ENCODE results near the gene STAG1. TPM values are rescaled to one million over a fixed set of nuclear protein-coding genes. Genes with fewer than 3 reads are reported as not detected.

STAG1 gene
- total RNA-seq, 1 donor from 2014 or later = 44.7 TPM

DNA sequence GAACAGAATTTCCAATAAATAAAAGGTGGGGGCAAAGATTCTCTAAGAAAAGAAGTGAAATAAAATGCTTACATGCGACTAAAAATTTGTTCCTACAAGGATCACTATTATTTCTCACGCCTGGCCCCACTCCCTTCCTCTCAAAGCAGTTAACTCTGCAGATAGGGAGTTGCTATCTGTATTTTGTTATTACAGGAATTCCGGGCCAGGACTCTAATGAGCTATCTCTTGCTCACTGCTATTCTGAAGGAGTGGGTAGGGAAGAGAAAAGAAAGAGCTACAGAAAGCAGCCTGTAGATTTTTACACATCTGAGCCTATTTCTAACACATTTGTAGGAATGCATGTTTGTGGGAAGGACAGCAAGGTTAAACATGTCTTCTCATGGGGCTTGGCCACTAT is 361.6 kb downstream of the STAG1 start:
- H3K4me3 ChIP-seq = no peak overlapping the region
- H3K27me3 ChIP-seq = no peaks in the 10 kb centered on the region
- intact Hi-C loops (cut with DNase I) = loop anchor here (10.0 kb wide), 1 partner anchor 364 kb away; the partner anchor contains the start of gene STAG1
- no peaks in the 10 kb centered on the region for H3K9me3 ChIP-seq
- no peak for TF ChIP-seq POLR2AphosphoS5 (IDR thresholded peaks at IDR 0.05; ENCODE audit: insufficient read depth in 1 of 2, low read depth in 1 of 2)
- no peak for TF ChIP-seq POLR2A (IDR thresholded peaks at IDR 0.05)
- TF ChIP-seq, protein P1, sequence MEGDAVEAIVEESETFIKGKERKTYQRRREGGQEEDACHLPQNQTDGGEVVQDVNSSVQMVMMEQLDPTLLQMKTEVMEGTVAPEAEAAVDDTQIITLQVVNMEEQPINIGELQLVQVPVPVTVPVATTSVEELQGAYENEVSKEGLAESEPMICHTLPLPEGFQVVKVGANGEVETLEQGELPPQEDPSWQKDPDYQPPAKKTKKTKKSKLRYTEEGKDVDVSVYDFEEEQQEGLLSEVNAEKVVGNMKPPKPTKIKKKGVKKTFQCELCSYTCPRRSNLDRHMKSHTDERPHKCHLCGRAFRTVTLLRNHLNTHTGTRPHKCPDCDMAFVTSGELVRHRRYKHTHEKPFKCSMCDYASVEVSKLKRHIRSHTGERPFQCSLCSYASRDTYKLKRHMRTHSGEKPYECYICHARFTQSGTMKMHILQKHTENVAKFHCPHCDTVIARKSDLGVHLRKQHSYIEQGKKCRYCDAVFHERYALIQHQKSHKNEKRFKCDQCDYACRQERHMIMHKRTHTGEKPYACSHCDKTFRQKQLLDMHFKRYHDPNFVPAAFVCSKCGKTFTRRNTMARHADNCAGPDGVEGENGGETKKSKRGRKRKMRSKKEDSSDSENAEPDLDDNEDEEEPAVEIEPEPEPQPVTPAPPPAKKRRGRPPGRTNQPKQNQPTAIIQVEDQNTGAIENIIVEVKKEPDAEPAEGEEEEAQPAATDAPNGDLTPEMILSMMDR (IDR thresholded peaks at IDR 0.05) = no peak
- no peak for DNase-seq (ENCODE audit: extremely low spot score in 2 of 2)
- H3K36me3 ChIP-seq = no peaks in the 10 kb centered on the region
- H3K4me1 ChIP-seq = no peaks in the 10 kb centered on the region
- H3K27ac ChIP-seq = no peak overlapping the region

DNA sequence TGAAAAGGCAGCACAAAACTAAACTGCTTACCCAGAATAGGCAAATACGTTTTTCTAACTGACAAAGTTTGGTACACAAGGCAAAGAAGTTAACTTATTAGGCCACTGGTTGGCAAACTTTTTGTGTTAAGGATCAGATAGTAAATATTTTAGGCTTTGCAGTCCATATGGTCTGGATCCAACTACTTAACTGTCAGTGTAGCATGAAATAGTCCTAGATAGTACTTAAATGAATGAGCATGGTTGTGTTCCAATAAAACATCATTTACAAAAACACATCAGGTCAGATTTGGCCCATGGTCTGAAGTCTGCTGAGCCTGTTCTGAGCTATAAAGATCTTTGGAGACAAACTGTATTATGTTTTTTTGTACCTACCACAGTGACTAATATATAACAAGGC is 365.1 kb downstream of the STAG1 start:
- no peak overlapping the region for H3K27ac ChIP-seq
- no peak for DNase-seq (ENCODE audit: extremely low spot score in 2 of 2)

DNA sequence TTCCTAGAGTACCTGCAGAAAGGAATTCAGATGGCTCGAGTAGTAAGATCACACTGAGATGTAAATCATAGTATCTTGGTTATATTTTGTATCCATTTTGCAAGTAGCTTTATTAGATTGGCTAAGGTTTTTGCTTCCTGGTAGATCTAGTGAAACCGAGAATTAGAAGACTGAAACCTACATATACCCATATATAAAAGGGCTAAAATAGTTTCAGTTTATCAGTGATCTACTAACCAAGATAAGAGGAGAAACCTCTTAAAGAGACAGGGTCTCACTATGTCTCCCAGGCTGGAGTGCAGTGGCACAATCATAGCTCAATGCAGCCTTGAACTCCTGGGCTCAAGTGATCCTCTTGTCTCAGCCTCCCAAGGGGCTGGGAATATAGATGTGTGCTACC is 366.7 kb downstream of the STAG1 start:
- H3K27me3 ChIP-seq = no peaks in the 10 kb centered on the region
- H3K4me3 ChIP-seq = no peak overlapping the region
- no peak overlapping the region for H3K27ac ChIP-seq
- no peaks in the 10 kb centered on the region for H3K36me3 ChIP-seq
- intact Hi-C loops (cut with DNase I) = no loop called here
- no peaks in the 10 kb centered on the region for H3K9me3 ChIP-seq
- DNase-seq (ENCODE audit: extremely low spot score in 2 of 2) = no peak
- TF ChIP-seq POLR2A (IDR thresholded peaks at IDR 0.05) (no peak), POLR2AphosphoS5 (IDR thresholded peaks at IDR 0.05; ENCODE audit: insufficient read depth in 1 of 2, low read depth in 1 of 2) (no peak)
- TF ChIP-seq, protein P1 (IDR thresholded peaks at IDR 0.05) = no peak
- H3K4me1 ChIP-seq = no peaks in the 10 kb centered on the region

More for the DNA sequence above, 365.1 kb downstream of the STAG1 start:
- Histone ChIP-seq H3K36me3 (no peaks in the 10 kb centered on the region), H3K4me1 (no peaks in the 10 kb centered on the region), H3K9me3 (no peaks in the 10 kb centered on the region), H3K4me3 (no peak overlapping the region), H3K27me3 (no peaks in the 10 kb centered on the region)
- intact Hi-C loops (cut with DNase I) = no loop called here
- TF ChIP-seq POLR2AphosphoS5 (IDR thresholded peaks at IDR 0.05; ENCODE audit: insufficient read depth in 1 of 2, low read depth in 1 of 2) (no peak), POLR2A (IDR thresholded peaks at IDR 0.05) (no peak)
- TF ChIP-seq, protein P1 (IDR thresholded peaks at IDR 0.05) = no peak

DNA sequence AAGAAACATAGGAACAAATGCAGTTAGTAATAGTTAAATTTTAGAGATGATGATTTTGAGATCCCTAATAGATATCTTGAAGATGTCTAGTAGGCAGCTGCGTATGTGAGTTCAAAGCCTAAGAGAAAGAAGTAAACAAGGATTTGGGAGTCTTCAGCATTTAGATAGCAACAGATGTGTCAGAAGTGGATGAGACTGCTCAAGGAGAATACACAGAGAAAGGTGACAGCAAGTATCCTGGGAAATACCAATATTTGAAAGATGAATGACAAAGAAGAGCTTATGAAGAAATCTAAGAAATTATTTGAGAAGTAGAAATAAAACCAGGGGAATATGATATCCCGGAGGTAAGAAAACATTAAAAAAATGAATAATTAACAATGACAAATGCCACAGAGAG is 371.1 kb downstream of the STAG1 start:
- TF ChIP-seq, protein P1 (IDR thresholded peaks at IDR 0.05) = no peak
- TF ChIP-seq POLR2A (IDR thresholded peaks at IDR 0.05) (no peak), POLR2AphosphoS5 (IDR thresholded peaks at IDR 0.05; ENCODE audit: insufficient read depth in 1 of 2, low read depth in 1 of 2) (no peak)
- no peak for DNase-seq (ENCODE audit: extremely low spot score in 2 of 2)
- Histone ChIP-seq H3K4me1 (no peaks in the 10 kb centered on the region), H3K4me3 (no peak overlapping the region), H3K9me3 (no peaks in the 10 kb centered on the region), H3K27me3 (no peaks in the 10 kb centered on the region), H3K36me3 (peaks cover 0 to 7% of the 10 kb centered on the region in 2 donors), H3K27ac (no peak overlapping the region)
- intact Hi-C loops (cut with DNase I) = no loop called here

DNA sequence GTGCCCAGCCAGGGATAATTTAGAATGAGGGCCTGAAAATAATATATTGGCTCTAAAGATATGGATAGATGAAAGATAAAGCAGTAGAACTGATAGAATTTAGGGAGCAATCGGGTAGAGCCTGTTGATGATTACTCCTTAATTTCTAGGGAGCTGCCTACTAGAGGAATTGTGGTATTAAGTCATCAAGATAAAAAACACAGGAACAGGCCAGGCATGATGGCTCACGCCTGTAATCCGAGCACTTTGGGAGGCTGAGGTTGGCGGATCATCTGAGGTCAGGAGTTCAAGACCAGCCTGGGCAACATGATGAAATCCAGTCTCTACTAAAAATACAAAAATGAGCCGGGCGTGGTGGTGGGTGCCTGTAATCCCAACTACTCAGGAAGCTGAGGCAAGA is 371.6 kb downstream of the STAG1 start:
- TF ChIP-seq, protein P1 (IDR thresholded peaks at IDR 0.05) = no peak
- TF ChIP-seq POLR2AphosphoS5 (IDR thresholded peaks at IDR 0.05; ENCODE audit: insufficient read depth in 1 of 2, low read depth in 1 of 2) = no peak
- Histone ChIP-seq H3K27ac (no peak overlapping the region), H3K36me3 (peaks cover 0 to 7% of the 10 kb centered on the region in 2 donors), H3K27me3 (no peaks in the 10 kb centered on the region), H3K4me1 (no peaks in the 10 kb centered on the region), H3K4me3 (no peak overlapping the region), H3K9me3 (no peaks in the 10 kb centered on the region)
- no peak for DNase-seq (ENCODE audit: extremely low spot score in 2 of 2)
- intact Hi-C loops (cut with DNase I) = no loop called here

Data from vagina (tissue), 2 donors.